Peyer's patch (tissue), 4 donors: Measurements from ENCODE around the gene TMEM131L.

Experiments
- CTCF ChIP-seq, 6 experiments: fragments of 450-650 bp in 4 of 6; fragments of 200-600 bp in 2 of 6; sonication (generic) in 1 of 6; IDR thresholded peaks; one replicate each; pipeline ENCODE4 v1.5.1; 2017 to 2019; ENCODE audit warnings: antibody characterized with exemption in 6 of 6, mild to moderate bottlenecking in 3 of 6, moderate library complexity in 1 of 6
- POLR2A ChIP-seq, 2 donors: fragments of 450-650 bp; IDR thresholded peaks; one replicate each; pipeline ENCODE4 v1.5.1; 2017; ENCODE audit warnings: antibody characterized with exemption in 2 of 2, mild to moderate bottlenecking in 2 of 2, moderate library complexity in 2 of 2

- TF ChIP-seq CTCF (IDR thresholded peaks at IDR 0.05) (no peak), POLR2A (IDR thresholded peaks at IDR 0.05) (no peak)
Observed at GRCh38 chr4:153418121-153418520, 48.0 kb upstream of the TMEM131L start.
